ENCODE data around the gene KIF6.

- TF ChIP-seq YY1 (IDR thresholded peaks at IDR 0.05; ENCODE audit: extremely low read depth, insufficient replicate concordance, low read depth, low read length): no peak
- TF ChIP-seq, protein P1, sequence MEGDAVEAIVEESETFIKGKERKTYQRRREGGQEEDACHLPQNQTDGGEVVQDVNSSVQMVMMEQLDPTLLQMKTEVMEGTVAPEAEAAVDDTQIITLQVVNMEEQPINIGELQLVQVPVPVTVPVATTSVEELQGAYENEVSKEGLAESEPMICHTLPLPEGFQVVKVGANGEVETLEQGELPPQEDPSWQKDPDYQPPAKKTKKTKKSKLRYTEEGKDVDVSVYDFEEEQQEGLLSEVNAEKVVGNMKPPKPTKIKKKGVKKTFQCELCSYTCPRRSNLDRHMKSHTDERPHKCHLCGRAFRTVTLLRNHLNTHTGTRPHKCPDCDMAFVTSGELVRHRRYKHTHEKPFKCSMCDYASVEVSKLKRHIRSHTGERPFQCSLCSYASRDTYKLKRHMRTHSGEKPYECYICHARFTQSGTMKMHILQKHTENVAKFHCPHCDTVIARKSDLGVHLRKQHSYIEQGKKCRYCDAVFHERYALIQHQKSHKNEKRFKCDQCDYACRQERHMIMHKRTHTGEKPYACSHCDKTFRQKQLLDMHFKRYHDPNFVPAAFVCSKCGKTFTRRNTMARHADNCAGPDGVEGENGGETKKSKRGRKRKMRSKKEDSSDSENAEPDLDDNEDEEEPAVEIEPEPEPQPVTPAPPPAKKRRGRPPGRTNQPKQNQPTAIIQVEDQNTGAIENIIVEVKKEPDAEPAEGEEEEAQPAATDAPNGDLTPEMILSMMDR (IDR thresholded peaks at IDR 0.05 in 2 of 3, conservative IDR thresholded peaks at IDR 0.05 in 1 of 3; ENCODE audit: borderline replicate concordance in 1 of 3, insufficient read depth in 1 of 3, low read depth in 2 of 3, low read length in 2 of 3): peak; percentile 18 to 59 (median 42); a peak in 3 of 6 replicates
Measured at GRCh38 chr6:39377539-39377950, 347.7 kb downstream of the KIF6 start.
